Peyer's patch (tissue), 4 donors: ENCODE data around the gene PAGE2. TPM values are rescaled to one million over a fixed set of nuclear protein-coding genes. Genes with fewer than 3 reads are reported as not detected.
"Not testable (repeated sequence)": the region's sequence is repeated elsewhere in the genome, so short reads cannot be mapped to it uniquely, and the experiment has no call there.

Experiments
- DNase-seq, 3 donors: peaks; one replicate each; pipeline ENCODE4 v3.0.0-alpha.2; 2017 to 2019
- H3K27ac ChIP-seq, 4 donors: fragments of 200-600 bp; sonication (generic); one replicate each; pipeline ENCODE4 v1.5.1; 2016 to 2019
- H3K27me3 ChIP-seq, 2 donors: fragments of 200-600 bp; sonication (generic); one replicate each; pipeline ENCODE4 v1.5.1; 2019
- H3K36me3 ChIP-seq, 3 donors: fragments of 200-600 bp; sonication (generic); one replicate each; pipeline ENCODE4 v1.5.1; 2016 to 2019
- H3K4me1 ChIP-seq, 4 donors: fragments of 200-600 bp; sonication (generic); one replicate each; pipeline ENCODE4 v1.5.1; 2016 to 2019
- H3K4me3 ChIP-seq, 4 donors: fragments of 200-600 bp; sonication (generic); 1 replicate in 3 of 4; 2 replicates in 1 of 4; pipeline ENCODE4 v1.5.1; 2016 to 2019; ENCODE audit warnings: mild to moderate bottlenecking in 1 of 4
- H3K9me3 ChIP-seq, 4 donors: fragments of 200-600 bp; sonication (generic); one replicate each; pipeline ENCODE4 v1.5.1; 2016 to 2019; ENCODE audit warnings: mild to moderate bottlenecking in 1 of 4
- POLR2A ChIP-seq, 2 donors: fragments of 450-650 bp; IDR thresholded peaks; one replicate each; pipeline ENCODE4 v1.5.1; 2017; ENCODE audit warnings: antibody characterized with exemption in 2 of 2, mild to moderate bottlenecking in 2 of 2, moderate library complexity in 2 of 2
- total RNA-seq, 4 donors: library from RNA; depleted of rRNA; stranded (reverse); fragments of >200 nt; gene quantifications; one replicate each; pipeline ENCODE4 v1.1.0, GENCODE V29; 2016
- TF ChIP-seq, protein P1 (sequence below), 6 experiments: fragments of 450-650 bp in 4 of 6; fragments of 200-600 bp in 2 of 6; sonication (generic) in 1 of 6; IDR thresholded peaks; one replicate each; pipeline ENCODE4 v1.5.1; 2017 to 2019; ENCODE audit warnings: antibody characterized with exemption in 6 of 6, mild to moderate bottlenecking in 3 of 6, moderate library complexity in 1 of 6

The PAGE2 gene
- total RNA-seq, 4 donors from 2014 or later = not detected

DNA sequence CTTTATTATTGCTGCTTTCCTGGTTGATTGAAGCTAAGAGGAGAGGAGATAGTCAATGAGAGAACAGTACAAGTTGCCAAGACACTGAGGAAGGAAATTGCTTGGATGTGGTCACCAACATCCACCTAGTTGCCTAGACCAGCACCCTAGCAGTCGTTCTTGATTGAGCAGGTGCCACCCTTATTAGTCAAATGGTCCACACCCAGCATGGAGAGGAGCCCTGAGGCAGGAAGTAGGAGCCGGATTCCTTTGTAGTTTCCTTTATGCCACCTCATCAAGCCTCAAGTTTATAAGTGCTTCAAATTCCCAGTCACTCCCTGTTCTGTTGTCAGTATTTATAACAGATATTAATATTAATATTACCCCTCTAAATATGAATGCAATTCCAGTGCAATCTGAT lies 19.1 kb downstream of the PAGE2 start:
- no peaks in the 10 kb centered on the region for H3K4me1 ChIP-seq
- no peaks in the 10 kb centered on the region for H3K27me3 ChIP-seq
- DNase-seq = no peak
- no peak for TF ChIP-seq POLR2A (IDR thresholded peaks at IDR 0.05)
- TF ChIP-seq, protein P1, sequence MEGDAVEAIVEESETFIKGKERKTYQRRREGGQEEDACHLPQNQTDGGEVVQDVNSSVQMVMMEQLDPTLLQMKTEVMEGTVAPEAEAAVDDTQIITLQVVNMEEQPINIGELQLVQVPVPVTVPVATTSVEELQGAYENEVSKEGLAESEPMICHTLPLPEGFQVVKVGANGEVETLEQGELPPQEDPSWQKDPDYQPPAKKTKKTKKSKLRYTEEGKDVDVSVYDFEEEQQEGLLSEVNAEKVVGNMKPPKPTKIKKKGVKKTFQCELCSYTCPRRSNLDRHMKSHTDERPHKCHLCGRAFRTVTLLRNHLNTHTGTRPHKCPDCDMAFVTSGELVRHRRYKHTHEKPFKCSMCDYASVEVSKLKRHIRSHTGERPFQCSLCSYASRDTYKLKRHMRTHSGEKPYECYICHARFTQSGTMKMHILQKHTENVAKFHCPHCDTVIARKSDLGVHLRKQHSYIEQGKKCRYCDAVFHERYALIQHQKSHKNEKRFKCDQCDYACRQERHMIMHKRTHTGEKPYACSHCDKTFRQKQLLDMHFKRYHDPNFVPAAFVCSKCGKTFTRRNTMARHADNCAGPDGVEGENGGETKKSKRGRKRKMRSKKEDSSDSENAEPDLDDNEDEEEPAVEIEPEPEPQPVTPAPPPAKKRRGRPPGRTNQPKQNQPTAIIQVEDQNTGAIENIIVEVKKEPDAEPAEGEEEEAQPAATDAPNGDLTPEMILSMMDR (IDR thresholded peaks at IDR 0.05) = no peak
- H3K4me3 ChIP-seq = no peak overlapping the region
- H3K36me3 ChIP-seq = no peaks in the 10 kb centered on the region
- H3K9me3 ChIP-seq = no peaks in the 10 kb centered on the region
- H3K27ac ChIP-seq = no peak overlapping the region

DNA sequence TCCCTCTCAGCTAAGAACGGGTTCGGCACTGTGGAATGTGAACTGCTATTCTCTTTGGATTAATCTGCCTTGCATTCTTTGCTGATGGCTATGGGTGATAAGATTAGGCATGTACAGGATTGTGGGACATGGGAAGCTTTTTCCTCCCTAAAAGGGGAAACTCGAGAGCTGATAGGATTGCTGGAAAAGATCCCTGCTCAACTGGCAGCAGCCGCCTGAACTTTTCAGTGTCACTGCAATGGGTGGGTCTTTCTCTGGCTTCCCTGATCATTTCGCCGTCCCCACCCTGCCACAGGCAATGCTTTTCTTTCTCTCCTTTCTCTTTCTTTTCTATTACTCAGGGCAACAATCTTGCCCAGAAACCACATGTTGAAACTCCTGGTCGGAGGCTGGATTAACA lies 20.5 kb downstream of the PAGE2 start:
- Histone ChIP-seq H3K36me3 (no peaks in the 10 kb centered on the region), H3K4me1 (no peaks in the 10 kb centered on the region), H3K27me3 (no peaks in the 10 kb centered on the region), H3K27ac (no peak overlapping the region), H3K9me3 (no peaks in the 10 kb centered on the region), H3K4me3 (no peak overlapping the region)
- DNase-seq = no peak
- TF ChIP-seq, protein P1 (IDR thresholded peaks at IDR 0.05) = no peak
- no peak for TF ChIP-seq POLR2A (IDR thresholded peaks at IDR 0.05)

DNA sequence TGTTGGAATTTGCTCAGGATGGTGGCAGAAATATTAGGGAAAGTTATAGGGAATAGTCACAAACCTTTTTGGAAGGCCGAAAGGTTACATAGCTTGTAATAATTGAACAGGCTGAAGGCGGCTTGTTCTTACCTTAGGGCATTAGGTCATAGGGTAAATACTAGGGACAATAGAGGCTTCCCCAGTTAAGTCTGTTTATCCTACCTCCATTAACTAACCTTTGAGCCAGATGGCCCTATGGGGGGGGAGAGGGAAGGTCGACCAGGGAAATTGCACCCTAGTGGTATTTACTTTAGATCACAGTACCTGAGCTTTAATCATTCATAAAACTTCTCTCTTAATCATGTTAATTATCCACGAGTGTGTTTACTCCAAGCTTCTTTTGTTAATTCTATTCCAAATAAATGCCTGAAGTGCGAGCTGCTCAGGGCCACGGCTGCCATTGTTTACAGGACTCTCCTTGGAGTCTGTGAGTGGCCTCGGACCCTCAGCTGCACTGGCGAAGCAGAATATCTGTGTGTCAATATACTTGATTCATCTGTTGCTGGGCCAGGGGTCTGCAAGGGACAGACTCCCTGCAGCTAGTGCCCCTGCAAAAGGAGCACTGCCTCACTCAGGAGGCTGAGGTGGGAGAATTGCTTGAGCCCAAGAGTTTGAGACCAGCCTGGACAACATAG lies 22.9 kb downstream of the PAGE2 start:
- no peaks in the 10 kb centered on the region for H3K9me3 ChIP-seq
- no peak for DNase-seq
- no peak overlapping the region for H3K4me3 ChIP-seq
- H3K27ac ChIP-seq = no peak overlapping the region
- no peaks in the 10 kb centered on the region for H3K36me3 ChIP-seq
- H3K4me1 ChIP-seq = no peaks in the 10 kb centered on the region
- TF ChIP-seq, protein P1 (IDR thresholded peaks at IDR 0.05) = no peak
- no peak for TF ChIP-seq POLR2A (IDR thresholded peaks at IDR 0.05)
- H3K27me3 ChIP-seq = no peaks in the 10 kb centered on the region

DNA sequence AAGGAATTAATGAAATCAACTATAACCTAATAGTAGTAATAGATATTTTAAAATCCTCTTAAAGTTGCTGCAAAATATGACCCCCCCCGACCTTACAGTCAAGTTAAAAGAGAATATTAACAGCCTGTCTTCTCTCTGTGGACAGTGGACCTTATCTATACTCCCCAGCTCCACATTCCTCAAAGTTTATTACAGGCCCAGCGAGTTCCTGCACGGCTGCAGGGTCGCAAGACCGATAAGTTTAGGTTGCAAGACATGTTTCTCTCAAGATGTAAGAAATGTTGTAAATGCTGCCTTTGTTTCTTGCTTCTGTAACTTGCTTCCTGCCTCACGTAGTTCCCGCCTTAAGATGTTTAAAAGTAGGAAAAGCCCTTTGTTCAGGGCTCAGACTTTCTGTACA lies 27.8 kb downstream of the PAGE2 start:
- H3K27ac ChIP-seq = not testable (repeated sequence)

DNA sequence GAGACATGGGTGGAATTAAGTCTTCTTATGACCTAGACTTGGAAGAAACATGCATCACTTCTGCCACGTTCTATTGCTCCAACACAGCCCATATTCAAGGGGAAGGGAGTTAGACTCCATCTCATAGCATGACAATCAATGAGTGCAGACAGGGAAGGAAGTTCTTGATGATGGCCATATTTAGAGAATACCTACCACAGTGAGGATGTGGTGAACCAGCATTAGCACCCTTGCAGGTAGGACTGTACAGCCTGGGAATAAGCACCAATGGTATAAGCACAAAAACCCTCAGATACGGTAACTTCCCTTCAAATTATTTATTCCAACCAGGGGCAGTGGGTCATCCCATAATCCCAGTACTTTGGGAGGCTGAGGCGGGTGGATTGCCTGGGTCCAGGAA lies 29.8 kb downstream of the PAGE2 start:
- peak in 1 of 3 donors; percentile 50 for DNase-seq
- H3K4me1 ChIP-seq = no peaks in the 10 kb centered on the region
- H3K36me3 ChIP-seq = no peaks in the 10 kb centered on the region
- H3K4me3 ChIP-seq = no peak overlapping the region
- H3K27me3 ChIP-seq = no peaks in the 10 kb centered on the region
- no peaks in the 10 kb centered on the region for H3K9me3 ChIP-seq
- TF ChIP-seq, protein P1 (IDR thresholded peaks at IDR 0.05) = no peak
- H3K27ac ChIP-seq = no peak overlapping the region

More for the DNA sequence above, 27.8 kb downstream of the PAGE2 start:
- H3K9me3 ChIP-seq, H3K27me3 ChIP-seq, H3K4me3 ChIP-seq, H3K4me1 ChIP-seq, H3K36me3 ChIP-seq, DNase-seq: not testable (repeated sequence)

DNA sequence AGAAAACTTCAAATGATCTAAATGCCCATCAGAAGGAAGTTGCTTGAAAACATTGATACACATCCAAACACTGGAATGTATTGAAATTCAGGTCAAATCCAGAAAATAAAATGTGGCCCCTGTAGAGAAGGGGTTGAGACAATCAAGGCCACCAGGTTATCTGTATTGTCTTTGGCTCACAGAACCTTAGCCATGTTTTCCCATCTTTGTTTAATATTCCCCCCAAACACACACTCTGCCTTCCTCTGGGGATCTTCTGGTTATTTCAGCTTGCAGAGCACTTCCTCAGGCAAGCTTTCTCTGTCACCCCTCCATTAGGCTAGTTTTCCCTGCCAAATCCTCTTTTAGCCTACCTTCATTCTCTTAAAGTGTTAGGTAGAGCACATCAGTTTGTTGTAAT lies 30.5 kb downstream of the PAGE2 start:
- no peak for DNase-seq
- H3K27me3 ChIP-seq = no peaks in the 10 kb centered on the region

More for the DNA sequence above, 30.5 kb downstream of the PAGE2 start:
- Histone ChIP-seq H3K27ac (no peak overlapping the region), H3K9me3 (no peaks in the 10 kb centered on the region), H3K4me3 (no peak overlapping the region), H3K36me3 (no peaks in the 10 kb centered on the region), H3K4me1 (no peaks in the 10 kb centered on the region)
- TF ChIP-seq, protein P1 (IDR thresholded peaks at IDR 0.05) = no peak
- no peak for TF ChIP-seq POLR2A (IDR thresholded peaks at IDR 0.05)
